ENCODE data around the gene ARMC6. TPM values are rescaled to one million over a fixed set of nuclear protein-coding genes. Genes with fewer than 3 reads are reported as not detected.

Gene ARMC6
- total and polyA plus RNA-seq, 2 of the 13 experiments (the other 11 are each of a cell fraction or from before 2014, with no cell fraction given), result 16.2 to 36.8 TPM

DNA sequence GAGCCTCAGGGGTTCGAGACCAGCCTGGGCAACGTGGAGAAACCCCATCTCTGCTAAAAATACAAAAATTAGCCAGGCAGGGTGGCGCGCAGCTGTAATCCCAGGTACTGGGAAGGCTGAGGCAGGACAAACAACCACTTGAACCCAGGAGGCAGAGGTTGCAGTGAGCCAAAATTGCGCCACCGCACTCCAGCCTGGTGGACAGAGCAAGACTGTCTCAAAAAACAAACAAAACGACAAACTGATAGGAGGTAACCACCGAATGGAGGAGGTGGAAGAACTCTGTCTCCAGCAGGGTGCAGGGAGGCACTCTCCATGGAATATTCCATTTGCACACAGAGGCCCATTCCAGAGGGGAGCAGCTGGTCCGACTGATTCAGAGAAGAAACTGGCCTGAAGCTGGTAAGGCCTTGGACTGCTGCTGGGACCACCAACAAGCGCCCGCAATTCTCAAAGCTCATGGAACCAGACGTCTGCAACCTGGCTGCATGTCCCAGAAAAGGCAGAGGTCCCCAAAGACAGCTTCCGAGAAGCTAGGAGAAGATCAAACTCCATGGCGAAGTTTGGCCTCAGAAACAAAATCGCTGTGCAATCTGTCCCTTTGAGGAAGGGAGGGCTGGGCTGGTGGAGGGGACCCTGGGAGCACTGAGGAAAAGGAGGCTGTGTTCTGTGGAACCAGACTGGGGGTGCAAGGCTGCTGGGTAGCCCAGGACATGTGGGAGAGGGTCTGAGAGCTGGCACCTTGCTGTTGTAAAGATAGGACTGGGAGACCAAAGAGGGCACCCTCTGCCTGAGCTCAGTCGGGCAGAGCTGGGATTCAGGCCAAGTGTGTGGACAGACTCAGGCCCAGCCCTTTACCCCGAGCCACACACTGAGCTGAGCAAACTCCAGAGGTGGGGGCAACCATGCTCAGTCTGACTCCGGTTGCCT lies 65.6 kb downstream of the ARMC6 start (continued):
- TF ChIP-seq ZNF879 (CRISPR knock-in tag; IDR thresholded peaks at IDR 0.05) (no peak), HNRNPH1 (optimal IDR thresholded peaks at IDR 0.05; ENCODE audit: low read depth, low read length) (no peak), ZBTB20 (CRISPR knock-in tag; IDR thresholded peaks at IDR 0.05; ENCODE audit: borderline replicate concordance, low read depth) (no peak), ZNF724P (CRISPR knock-in tag; IDR thresholded peaks at IDR 0.05; ENCODE audit: borderline replicate concordance) (peak; percentile 66; the same call in 1 of the 2 replicates), KDM2A (CRISPR knock-in tag; IDR thresholded peaks at IDR 0.05; ENCODE audit: borderline replicate concordance, low read depth) (peak; percentile 52; the same call in 1 of the 2 replicates), RAD21 (CRISPR knock-in tag; IDR thresholded peaks at IDR 0.05) (no peak; the same call in 1 of the 2 replicates), NFKBIZ (CRISPR knock-in tag; IDR thresholded peaks at IDR 0.05) (peak; percentile 66; the same call in 1 of the 2 replicates), PHF8 (CRISPR knock-in tag; IDR thresholded peaks at IDR 0.05) (no peak; the same call in 1 of the 2 replicates), TBP (CRISPR knock-in tag; IDR thresholded peaks at IDR 0.05) (no peak), POLR2G (IDR thresholded peaks at IDR 0.05; ENCODE audit: low read depth, low read length) (peak; percentile 92), NFE2 (CRISPR knock-in tag; IDR thresholded peaks at IDR 0.05) (no peak), PRMT3 (CRISPR knock-in tag; IDR thresholded peaks at IDR 0.05; ENCODE audit: borderline replicate concordance, low read depth) (no peak; the same call in 1 of the 2 replicates), ZC3H4 (CRISPR knock-in tag; IDR thresholded peaks at IDR 0.05; ENCODE audit: borderline replicate concordance) (no peak), MED13 (CRISPR knock-in tag; IDR thresholded peaks at IDR 0.05) (peak; percentile 83; the same call in 1 of the 2 replicates), HES4 (CRISPR knock-in tag; IDR thresholded peaks at IDR 0.05; ENCODE audit: borderline replicate concordance) (0 out of 2 replicates have a peak, but pooled peaks have one; percentile 43), ZSCAN30 (CRISPR knock-in tag; IDR thresholded peaks at IDR 0.05) (no peak), JUNB (CRISPR knock-in tag; IDR thresholded peaks at IDR 0.05; ENCODE audit: borderline replicate concordance) (no peak), ZNF816 (CRISPR knock-in tag; IDR thresholded peaks at IDR 0.05; ENCODE audit: borderline replicate concordance) (no peak)
- TF ChIP-seq, protein P1, sequence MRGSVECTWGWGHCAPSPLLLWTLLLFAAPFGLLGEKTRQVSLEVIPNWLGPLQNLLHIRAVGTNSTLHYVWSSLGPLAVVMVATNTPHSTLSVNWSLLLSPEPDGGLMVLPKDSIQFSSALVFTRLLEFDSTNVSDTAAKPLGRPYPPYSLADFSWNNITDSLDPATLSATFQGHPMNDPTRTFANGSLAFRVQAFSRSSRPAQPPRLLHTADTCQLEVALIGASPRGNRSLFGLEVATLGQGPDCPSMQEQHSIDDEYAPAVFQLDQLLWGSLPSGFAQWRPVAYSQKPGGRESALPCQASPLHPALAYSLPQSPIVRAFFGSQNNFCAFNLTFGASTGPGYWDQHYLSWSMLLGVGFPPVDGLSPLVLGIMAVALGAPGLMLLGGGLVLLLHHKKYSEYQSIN (CRISPR knock-in tag; IDR thresholded peaks at IDR 0.05; ENCODE audit: borderline replicate concordance), result no peak
- TF ChIP-seq, protein P2, sequence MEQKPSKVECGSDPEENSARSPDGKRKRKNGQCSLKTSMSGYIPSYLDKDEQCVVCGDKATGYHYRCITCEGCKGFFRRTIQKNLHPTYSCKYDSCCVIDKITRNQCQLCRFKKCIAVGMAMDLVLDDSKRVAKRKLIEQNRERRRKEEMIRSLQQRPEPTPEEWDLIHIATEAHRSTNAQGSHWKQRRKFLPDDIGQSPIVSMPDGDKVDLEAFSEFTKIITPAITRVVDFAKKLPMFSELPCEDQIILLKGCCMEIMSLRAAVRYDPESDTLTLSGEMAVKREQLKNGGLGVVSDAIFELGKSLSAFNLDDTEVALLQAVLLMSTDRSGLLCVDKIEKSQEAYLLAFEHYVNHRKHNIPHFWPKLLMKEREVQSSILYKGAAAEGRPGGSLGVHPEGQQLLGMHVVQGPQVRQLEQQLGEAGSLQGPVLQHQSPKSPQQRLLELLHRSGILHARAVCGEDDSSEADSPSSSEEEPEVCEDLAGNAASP (CRISPR knock-in tag; IDR thresholded peaks at IDR 0.05; ENCODE audit: borderline replicate concordance), result peak; percentile 86
- TF ChIP-seq, protein P3, sequence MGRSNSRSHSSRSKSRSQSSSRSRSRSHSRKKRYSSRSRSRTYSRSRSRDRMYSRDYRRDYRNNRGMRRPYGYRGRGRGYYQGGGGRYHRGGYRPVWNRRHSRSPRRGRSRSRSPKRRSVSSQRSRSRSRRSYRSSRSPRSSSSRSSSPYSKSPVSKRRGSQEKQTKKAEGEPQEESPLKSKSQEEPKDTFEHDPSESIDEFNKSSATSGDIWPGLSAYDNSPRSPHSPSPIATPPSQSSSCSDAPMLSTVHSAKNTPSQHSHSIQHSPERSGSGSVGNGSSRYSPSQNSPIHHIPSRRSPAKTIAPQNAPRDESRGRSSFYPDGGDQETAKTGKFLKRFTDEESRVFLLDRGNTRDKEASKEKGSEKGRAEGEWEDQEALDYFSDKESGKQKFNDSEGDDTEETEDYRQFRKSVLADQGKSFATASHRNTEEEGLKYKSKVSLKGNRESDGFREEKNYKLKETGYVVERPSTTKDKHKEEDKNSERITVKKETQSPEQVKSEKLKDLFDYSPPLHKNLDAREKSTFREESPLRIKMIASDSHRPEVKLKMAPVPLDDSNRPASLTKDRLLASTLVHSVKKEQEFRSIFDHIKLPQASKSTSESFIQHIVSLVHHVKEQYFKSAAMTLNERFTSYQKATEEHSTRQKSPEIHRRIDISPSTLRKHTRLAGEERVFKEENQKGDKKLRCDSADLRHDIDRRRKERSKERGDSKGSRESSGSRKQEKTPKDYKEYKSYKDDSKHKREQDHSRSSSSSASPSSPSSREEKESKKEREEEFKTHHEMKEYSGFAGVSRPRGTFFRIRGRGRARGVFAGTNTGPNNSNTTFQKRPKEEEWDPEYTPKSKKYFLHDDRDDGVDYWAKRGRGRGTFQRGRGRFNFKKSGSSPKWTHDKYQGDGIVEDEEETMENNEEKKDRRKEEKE (IDR thresholded peaks at IDR 0.05), result no peak
- TF ChIP-seq, protein P4, sequence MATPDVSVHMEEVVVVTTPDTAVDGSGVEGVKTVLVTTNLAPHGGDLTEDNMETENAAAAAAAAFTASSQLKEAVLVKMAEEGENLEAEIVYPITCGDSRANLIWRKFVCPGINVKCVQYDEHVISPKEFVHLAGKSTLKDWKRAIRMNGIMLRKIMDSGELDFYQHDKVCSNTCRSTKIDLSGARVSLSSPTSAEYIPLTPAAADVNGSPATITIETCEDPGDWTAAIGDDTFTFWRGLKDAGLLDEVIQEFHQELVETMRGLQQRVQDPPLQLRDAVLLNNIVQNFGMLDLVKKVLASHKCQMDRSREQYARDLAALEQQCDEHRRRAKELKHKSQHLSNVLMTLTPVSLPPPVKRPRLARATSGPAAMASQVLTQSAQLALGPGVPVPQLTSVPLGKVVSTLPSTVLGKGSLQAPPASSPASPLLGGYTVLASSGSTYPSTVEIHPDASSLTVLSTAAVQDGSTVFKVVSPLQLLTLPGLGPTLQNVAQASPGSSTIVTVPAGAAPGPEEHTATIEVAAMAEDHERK (CRISPR knock-in tag; IDR thresholded peaks at IDR 0.05; ENCODE audit: low read depth), result no peak

All from HepG2 (cell line).